Fibroblast of lung (primary cell): ENCODE data around the gene TIPRL. TPM values are rescaled to one million over a fixed set of nuclear protein-coding genes. Genes with fewer than 3 reads are reported as not detected.

Experiments
- DNase-seq, 2 donors: peaks; one replicate each; pipeline versions ENCODE4 v3.0.0 to v3.0.0-alpha.2; 2010; ENCODE audit warnings: low read depth in 2 of 2
- H2AFZ ChIP-seq: 2 replicates; pipeline ENCODE4 v1.5.1; 2012; ENCODE audit warnings: low read length, control low read depth, inconsistent platforms
- H3K27ac ChIP-seq: 2 replicates; pipeline ENCODE4 v1.5.1; 2011; ENCODE audit warnings: low read length, control low read depth; ENCODE audit not compliant: insufficient read depth
- H3K27me3 ChIP-seq: 2 replicates; pipeline ENCODE4 v1.5.1; 2011; ENCODE audit warnings: mild to moderate bottlenecking, low read length; ENCODE audit not compliant: control insufficient read depth, insufficient read depth
- H3K36me3 ChIP-seq: 2 replicates; pipeline ENCODE4 v1.5.1; 2011; ENCODE audit warnings: low read length; ENCODE audit not compliant: control insufficient read depth, insufficient read depth
- H3K4me1 ChIP-seq: 2 replicates; pipeline ENCODE4 v1.5.1; 2011; ENCODE audit warnings: low read length; ENCODE audit not compliant: control insufficient read depth, insufficient read depth; ENCODE audit errors: extremely low read depth
- H3K4me2 ChIP-seq: 2 replicates; pipeline ENCODE4 v1.5.1; 2011; ENCODE audit warnings: low read length, control low read depth; ENCODE audit not compliant: insufficient read depth; ENCODE audit errors: extremely low read depth
- H3K4me3 ChIP-seq, 4 experiments: fragments of 200-600 bp in 1 of 4; sonication (generic) in 1 of 4; replicated peaks in 1 of 4; 2 replicates each; pipeline ENCODE4 v1.5.1; 2011 to 2016; ENCODE audit warnings: low read length in 4 of 4, low read depth in 3 of 4, mild to moderate bottlenecking in 3 of 4, control low read depth in 2 of 4, inconsistent platforms in 1 of 4, mixed read lengths in 1 of 4; ENCODE audit not compliant: insufficient read depth in 1 of 4; ENCODE audit errors: control extremely low read depth in 1 of 4
- H3K79me2 ChIP-seq: 2 replicates; pipeline ENCODE4 v1.5.1; 2012; ENCODE audit warnings: mild to moderate bottlenecking, low read length, inconsistent platforms; ENCODE audit not compliant: control insufficient read depth, insufficient read depth
- H3K9ac ChIP-seq: 2 replicates; pipeline ENCODE4 v1.5.1; 2011; ENCODE audit warnings: mild to moderate bottlenecking, low read length, control low read depth; ENCODE audit not compliant: insufficient read depth
- H3K9me3 ChIP-seq: 2 replicates; pipeline ENCODE4 v1.5.1; 2012; ENCODE audit warnings: low read depth, low read length; ENCODE audit not compliant: control insufficient read depth, insufficient read depth
- H4K20me1 ChIP-seq: 2 replicates; pipeline ENCODE4 v1.5.1; 2011; ENCODE audit warnings: low read length; ENCODE audit not compliant: control insufficient read depth, insufficient read depth; ENCODE audit errors: extremely low read depth
- CTCF ChIP-seq, 2 donors: IDR thresholded peaks in 1 of 2; conservative IDR thresholded peaks in 1 of 2; 1 replicate in 1 of 2; 2 replicates in 1 of 2; pipeline ENCODE4 v1.5.1; 2011 to 2012; ENCODE audit warnings: low read length in 2 of 2, control low read depth in 1 of 2, inconsistent platforms in 1 of 2, low read depth in 1 of 2, mild to moderate bottlenecking in 1 of 2
- EZH2 ChIP-seq: IDR thresholded peaks from 2 replicates; pipeline ENCODE4 v1.5.1; 2012; ENCODE audit warnings: low read length, control low read depth, mild to moderate bottlenecking; ENCODE audit errors: missing control alignments
- polyA plus RNA-seq, 2 donors: library from polyadenylated mRNA; depleted of rRNA in 1 of 2; stranded (reverse) in 1 of 2; unstranded in 1 of 2; fragments of >200 nt; gene quantifications; 2 replicates each; pipeline ENCODE4 v1.2.1, GENCODE V29; 2011 to 2012; ENCODE audit warnings: missing spikeins in 1 of 2
- total RNA-seq: library from RNA; depleted of rRNA; stranded (reverse); fragments of >200 nt; gene quantifications from 2 replicates; pipeline ENCODE4 v1.2.1, GENCODE V29; 2014

Gene TIPRL
- total and polyA plus RNA-seq, 2 donors (not counting 1 experiment from before 2014, with no cell fraction given): 34.7 to 40.9 TPM

- no peaks in the 10 kb centered on the region for H3K27me3 ChIP-seq
- no peaks in the 10 kb centered on the region for H3K79me2 ChIP-seq
- TF ChIP-seq EZH2: no peak
- no peak for TF ChIP-seq CTCF (conservative IDR thresholded peaks at IDR 0.05 in 1 of 2, IDR thresholded peaks at IDR 0.05 in 1 of 2; ENCODE audit: low read depth in 1 of 2, low read length in 2 of 2)
- no peak overlapping the region for H3K4me2 ChIP-seq
- H3K9ac ChIP-seq: no peak overlapping the region
- no peak overlapping the region for H3K4me3 ChIP-seq
- no peaks in the 10 kb centered on the region for H3K4me1 ChIP-seq
- H4K20me1 ChIP-seq: no peaks in the 10 kb centered on the region
- no peak overlapping the region for H2AFZ ChIP-seq
- H3K36me3 ChIP-seq: no peaks in the 10 kb centered on the region
- no peak for DNase-seq
- no peaks in the 10 kb centered on the region for H3K9me3 ChIP-seq
- no peak overlapping the region for H3K27ac ChIP-seq
Measured at GRCh38 chr1:168210312-168210711, 31.6 kb downstream of the TIPRL start.

GRCh38 chr1:168213349-168213748 lies 34.6 kb downstream of the TIPRL start:
- no peaks in the 10 kb centered on the region for H3K79me2 ChIP-seq
- no peaks in the 10 kb centered on the region for H3K27me3 ChIP-seq
- no peaks in the 10 kb centered on the region for H3K36me3 ChIP-seq
- no peak overlapping the region for H3K4me2 ChIP-seq
- no peak overlapping the region for H3K4me3 ChIP-seq
- DNase-seq: no peak
- H4K20me1 ChIP-seq: no peaks in the 10 kb centered on the region
- no peaks in the 10 kb centered on the region for H3K9me3 ChIP-seq
- TF ChIP-seq EZH2 (no peak), CTCF (conservative IDR thresholded peaks at IDR 0.05 in 1 of 2, IDR thresholded peaks at IDR 0.05 in 1 of 2; ENCODE audit: low read depth in 1 of 2, low read length in 2 of 2) (no peak)
- H2AFZ ChIP-seq: no peak overlapping the region
- H3K4me1 ChIP-seq: no peaks in the 10 kb centered on the region
- no peak overlapping the region for H3K9ac ChIP-seq
- no peak overlapping the region for H3K27ac ChIP-seq

DNA sequence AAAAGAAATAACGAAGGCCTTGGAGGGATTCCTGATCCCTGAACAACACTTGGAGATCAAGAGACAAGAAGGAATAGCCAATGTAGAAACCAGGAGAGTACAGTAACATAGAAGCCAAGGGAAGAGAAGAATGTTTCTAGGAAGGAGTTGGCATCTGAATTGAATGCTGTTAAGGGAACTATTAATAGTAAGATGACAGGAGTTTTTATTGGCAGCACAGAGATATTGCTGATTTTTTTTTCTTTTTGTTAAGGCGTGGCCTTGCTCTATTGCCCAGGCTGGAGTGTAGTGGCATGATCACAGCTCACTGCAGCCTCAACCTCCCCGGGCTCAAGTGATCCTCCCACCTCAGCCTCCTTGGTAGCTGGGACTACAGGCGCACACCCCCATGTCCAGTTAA lies 37.4 kb downstream of the TIPRL start:
- Histone ChIP-seq H3K9me3 (no peaks in the 10 kb centered on the region), H3K4me1 (no peaks in the 10 kb centered on the region), H3K27me3 (peaks cover 2% of the 10 kb centered on the region), H3K36me3 (no peaks in the 10 kb centered on the region), H3K4me2 (no peak overlapping the region), H3K4me3 (no peak overlapping the region), H3K79me2 (no peaks in the 10 kb centered on the region), H4K20me1 (no peaks in the 10 kb centered on the region), H3K27ac (no peak overlapping the region), H3K9ac (no peak overlapping the region), H2AFZ (no peak overlapping the region)
- TF ChIP-seq CTCF (conservative IDR thresholded peaks at IDR 0.05 in 1 of 2, IDR thresholded peaks at IDR 0.05 in 1 of 2; ENCODE audit: low read depth in 1 of 2, low read length in 2 of 2): no peak
- TF ChIP-seq EZH2: no peak
- DNase-seq: no peak
